GM21786 (cell line): Measurements from ENCODE around the gene CCNF.

Experiments
- ATAC-seq: cut with Tn5 transposase; IDR thresholded peaks from one replicate; pipeline ENCODE4 v1.9.1; 2021; ENCODE audit not compliant: unreplicated experiment

CCNF gene

GRCh38 chr16:2483939-2484897 is 55.0 kb downstream of the CCNF start:
- ATAC-seq = no peak

GRCh38 chr16:2484898-2485508 is 55.8 kb downstream of the CCNF start:
- ATAC-seq = no peak

- ATAC-seq = no peak
Observed at GRCh38 chr16:2485811-2486507, 56.7 kb downstream of the CCNF start.

GRCh38 chr16:2486645-2487516 is 57.6 kb downstream of the CCNF start:
- ATAC-seq = peak; percentile 81

GRCh38 chr16:2487517-2487842 is 58.2 kb downstream of the CCNF start:
- no peak for ATAC-seq

- ATAC-seq = no peak
Observed at GRCh38 chr16:2487903-2488531, 58.8 kb downstream of the CCNF start.

- ATAC-seq = no peak
Observed at GRCh38 chr16:2489581-2489980, 60.3 kb downstream of the CCNF start.

GRCh38 chr16:2490190-2491105 is 61.2 kb downstream of the CCNF start:
- ATAC-seq = no peak

GRCh38 chr16:2492292-2492691 is 63.0 kb downstream of the CCNF start:
- no peak for ATAC-seq

GRCh38 chr16:2493605-2494004 is 64.4 kb downstream of the CCNF start:
- no peak for ATAC-seq

- no peak for ATAC-seq
Observed at GRCh38 chr16:2494616-2495015, 65.4 kb downstream of the CCNF start.

- ATAC-seq = no peak
Observed at GRCh38 chr16:2495041-2495440, 65.8 kb downstream of the CCNF start.

GRCh38 chr16:2496223-2497115 is 67.2 kb downstream of the CCNF start:
- ATAC-seq = no peak

- no peak for ATAC-seq
Observed at GRCh38 chr16:2497116-2497630, 67.9 kb downstream of the CCNF start.

- ATAC-seq = no peak
Observed at GRCh38 chr16:2497695-2498484, 68.6 kb downstream of the CCNF start.

GRCh38 chr16:2498531-2499253 is 69.4 kb downstream of the CCNF start:
- ATAC-seq = no peak

GRCh38 chr16:2499454-2499853 is 70.2 kb downstream of the CCNF start:
- ATAC-seq = no peak
